H9 (cell line): ENCODE results near the gene LAMC3. TPM values are rescaled to one million over a fixed set of nuclear protein-coding genes. Genes with fewer than 3 reads are reported as not detected.

Source experiments
- DNase-seq: peaks from one replicate; pipeline ENCODE4 v3.0.0-alpha.2; 2017
- H2AFZ ChIP-seq: one replicate; pipeline ENCODE4 v1.6.1; 2013; ENCODE audit warnings: mild to moderate bottlenecking, low read length, control low read depth, moderate library complexity
- H2AK5ac ChIP-seq: 2 replicates; pipeline ENCODE4 v1.6.1; 2013; ENCODE audit warnings: low read length, control low read depth, mixed read lengths; ENCODE audit not compliant: insufficient read length
- H2BK120ac ChIP-seq: one replicate; pipeline ENCODE4 v1.6.1; 2013; ENCODE audit warnings: low read depth, mild to moderate bottlenecking, low read length, control low read depth, inconsistent platforms; ENCODE audit not compliant: poor library complexity, severe bottlenecking
- H2BK12ac ChIP-seq: 2 replicates; pipeline ENCODE4 v1.6.1; 2013; ENCODE audit warnings: low read length, control low read depth, mixed read lengths, low read depth; ENCODE audit not compliant: insufficient read length
- H2BK15ac ChIP-seq: 2 replicates; pipeline ENCODE4 v1.6.1; 2013; ENCODE audit warnings: low read depth, low read length, control low read depth
- H2BK20ac ChIP-seq: one replicate; pipeline ENCODE4 v1.6.1; 2013; ENCODE audit warnings: low read depth, mild to moderate bottlenecking, low read length, control low read depth, inconsistent platforms; ENCODE audit not compliant: poor library complexity, severe bottlenecking
- H2BK5ac ChIP-seq: 2 replicates; pipeline ENCODE4 v1.6.1; 2013; ENCODE audit warnings: low read length, control low read depth, mixed read lengths; ENCODE audit not compliant: insufficient read length
- H3K14ac ChIP-seq: 2 replicates; pipeline ENCODE4 v1.6.1; 2013; ENCODE audit warnings: low read length, control low read depth; ENCODE audit not compliant: insufficient read depth
- H3K18ac ChIP-seq: 2 replicates; pipeline ENCODE4 v1.6.1; 2013; ENCODE audit warnings: low read depth, mild to moderate bottlenecking, mixed read lengths, low read length, control low read depth; ENCODE audit not compliant: insufficient read length
- H3K23ac ChIP-seq: 2 replicates; pipeline ENCODE4 v1.6.1; 2013; ENCODE audit warnings: low read length, control low read depth, mixed read lengths, low read depth; ENCODE audit not compliant: insufficient read length
- H3K23me2 ChIP-seq: 2 replicates; pipeline ENCODE4 v1.6.1; 2013; ENCODE audit warnings: low read depth, mild to moderate bottlenecking, mixed read lengths, low read length, control low read depth; ENCODE audit not compliant: insufficient read length, poor library complexity, severe bottlenecking
- H3K27ac ChIP-seq: 2 replicates; pipeline ENCODE4 v1.5.1; 2013; ENCODE audit warnings: low read length, control low read depth, mixed read lengths, low read depth; ENCODE audit not compliant: insufficient read length
- H3K27me3 ChIP-seq: 2 replicates; pipeline ENCODE4 v1.6.1; 2013; ENCODE audit warnings: low read length, control low read depth, inconsistent platforms; ENCODE audit not compliant: insufficient read depth
- H3K4ac ChIP-seq: 2 replicates; pipeline ENCODE4 v1.6.1; 2013; ENCODE audit warnings: low read depth, mild to moderate bottlenecking, control low read depth, inconsistent platforms, low read length, moderate library complexity
- H3K4me1 ChIP-seq: 2 replicates; pipeline ENCODE4 v1.6.1; 2013; ENCODE audit warnings: low read length, control low read depth, inconsistent platforms; ENCODE audit not compliant: insufficient read depth
- H3K4me2 ChIP-seq: 2 replicates; pipeline ENCODE4 v1.6.1; 2013; ENCODE audit warnings: low read length, control low read depth, mixed read lengths; ENCODE audit not compliant: insufficient read length, insufficient read depth
- H3K56ac ChIP-seq: 2 replicates; pipeline ENCODE4 v1.6.1; 2013; ENCODE audit warnings: low read depth, mild to moderate bottlenecking, mixed read lengths, low read length, control low read depth; ENCODE audit not compliant: insufficient read length
- H3K79me1 ChIP-seq: 2 replicates; pipeline ENCODE4 v1.6.1; 2013; ENCODE audit warnings: low read depth, mild to moderate bottlenecking, moderate library complexity, low read length, control low read depth, inconsistent platforms; ENCODE audit not compliant: insufficient read depth, poor library complexity, severe bottlenecking
- H3K79me2 ChIP-seq: 2 replicates; pipeline ENCODE4 v1.6.1; 2013; ENCODE audit warnings: low read length, control low read depth, inconsistent platforms; ENCODE audit not compliant: insufficient read depth
- H3K9ac ChIP-seq: 2 replicates; pipeline ENCODE4 v1.6.1; 2013; ENCODE audit warnings: low read length, control low read depth, mixed read lengths; ENCODE audit not compliant: insufficient read length; ENCODE audit errors: extremely low read depth
- H3K9me3 ChIP-seq: one replicate; pipeline ENCODE4 v1.6.1; 2013; ENCODE audit warnings: low read depth, low read length, inconsistent platforms; ENCODE audit not compliant: control insufficient read depth
- H3T11ph ChIP-seq: one replicate; pipeline ENCODE4 v1.6.1; 2013; ENCODE audit warnings: mild to moderate bottlenecking, low read length, control low read depth, inconsistent platforms
- H4K20me1 ChIP-seq: one replicate; pipeline ENCODE4 v1.6.1; 2013; ENCODE audit not compliant: control insufficient read depth, insufficient read length, insufficient read depth
- H4K5ac ChIP-seq: 2 replicates; pipeline ENCODE4 v1.6.1; 2013; ENCODE audit warnings: low read depth, mild to moderate bottlenecking, mixed read lengths, low read length, control low read depth; ENCODE audit not compliant: insufficient read length
- H4K8ac ChIP-seq: replicated peaks from 2 replicates; pipeline ENCODE4 v1.6.1; 2013; ENCODE audit warnings: low read length, control low read depth, mixed read lengths, low read depth; ENCODE audit not compliant: insufficient read length
- H4K91ac ChIP-seq: 2 replicates; pipeline ENCODE4 v1.6.1; 2013; ENCODE audit warnings: low read depth, mild to moderate bottlenecking, moderate library complexity, mixed read lengths, low read length, control low read depth; ENCODE audit not compliant: insufficient read length
- H3K27ac Mint-ChIP-seq, 3 experiments: 2 replicates in 2 of 3; 3 replicates in 1 of 3; pipeline ENCODE4 v1.8.0; 2020 to 2021; ENCODE audit warnings: mixed read lengths in 3 of 3, mild to moderate bottlenecking in 1 of 3, moderate library complexity in 1 of 3
- H3K27me3 Mint-ChIP-seq: 2 replicates; pipeline ENCODE4 v1.8.0; 2021; ENCODE audit warnings: low read depth, mild to moderate bottlenecking, moderate library complexity, mixed read lengths
- H3K36me3 Mint-ChIP-seq, 3 experiments: 2 replicates in 2 of 3; 3 replicates in 1 of 3; pipeline ENCODE4 v1.8.0; 2020 to 2021; ENCODE audit warnings: low read depth in 3 of 3, mixed read lengths in 3 of 3; ENCODE audit not compliant: insufficient read depth in 1 of 3
- H3K4me1 Mint-ChIP-seq, 2 experiments: 2 replicates each; pipeline ENCODE4 v1.8.0; 2020; ENCODE audit warnings: mixed read lengths in 2 of 2
- H3K4me3 Mint-ChIP-seq, 2 experiments: 2 replicates in 1 of 2; 3 replicates in 1 of 2; pipeline ENCODE4 v1.8.0; 2020 to 2021; ENCODE audit warnings: mild to moderate bottlenecking in 2 of 2, mixed read lengths in 2 of 2, moderate library complexity in 1 of 2
- H3K9me3 Mint-ChIP-seq, 2 experiments: 2 replicates in 1 of 2; 3 replicates in 1 of 2; pipeline ENCODE4 v1.8.0; 2020; ENCODE audit warnings: mild to moderate bottlenecking in 2 of 2, mixed read lengths in 2 of 2, moderate library complexity in 1 of 2
- WGBS: extraction: QIAGEN DNeasy Blood & Tissue Kit; methylation state at CpG from one replicate; pipeline ENCODE4 v1.1.7; 2013; ENCODE audit warnings: missing lambda C conversion rate, low lambda C conversion rate, mixed read lengths; ENCODE audit not compliant: insufficient read length; ENCODE audit errors: extremely low coverage; 5-methylcytosine and 5-hydroxymethylcytosine counted together
- total RNA-seq: library from RNA; stranded (reverse); gene quantifications from 2 replicates; pipeline ENCODE4 v1.2.1, GENCODE V29; 2021
- TF ChIP-seq, protein P1 (sequence below): fragments of 200-600 bp; sonication (generic); conservative IDR thresholded peaks from 3 replicates; pipeline ENCODE4 v1.8.0; 2021; ENCODE audit warnings: antibody characterized with exemption, mild to moderate bottlenecking

The LAMC3 gene
- total RNA-seq, 1 experiment from 2014 or later = 21.7 TPM

DNA sequence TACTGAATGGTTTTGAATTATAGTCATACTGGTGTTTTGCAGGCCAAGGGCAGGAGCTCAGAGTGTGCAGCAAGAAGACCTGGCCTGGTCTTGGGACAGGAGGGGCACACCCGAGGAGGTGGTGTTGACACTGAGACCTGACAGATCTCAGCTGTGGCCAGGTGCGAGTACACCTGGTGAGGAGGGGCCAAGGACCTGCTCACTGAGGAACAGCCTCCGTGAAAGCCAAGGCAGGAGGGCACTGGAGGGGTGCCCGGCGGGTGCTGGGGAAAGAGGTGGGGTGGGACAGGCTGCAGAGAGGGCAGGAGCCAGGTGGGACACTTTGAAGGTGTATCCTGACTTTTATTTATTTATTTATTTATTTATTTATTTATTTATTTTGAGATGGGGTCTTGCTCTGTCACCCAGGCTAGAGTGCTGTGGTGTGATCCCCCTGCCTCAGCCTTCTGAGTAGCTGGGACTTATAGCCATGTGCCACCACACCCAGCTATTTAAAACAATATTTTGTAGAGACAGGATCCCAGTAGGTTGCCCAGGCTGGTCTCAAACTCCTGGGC is 23.3 kb upstream of the LAMC3 start:
- no peak overlapping the region for H3K23ac ChIP-seq
- H3K79me2 ChIP-seq = no peaks in the 10 kb centered on the region
- H2BK12ac ChIP-seq = no peak overlapping the region
- no peak overlapping the region for H4K5ac ChIP-seq
- no peak overlapping the region for H2BK15ac ChIP-seq
- H3K4me3 Mint-ChIP-seq = no peak overlapping the region
- H3K18ac ChIP-seq = no peak overlapping the region
- no peaks in the 10 kb centered on the region for H3K79me1 ChIP-seq
- no peak overlapping the region for H4K91ac ChIP-seq
- no peak overlapping the region for H2AFZ ChIP-seq
- TF ChIP-seq, protein P1, sequence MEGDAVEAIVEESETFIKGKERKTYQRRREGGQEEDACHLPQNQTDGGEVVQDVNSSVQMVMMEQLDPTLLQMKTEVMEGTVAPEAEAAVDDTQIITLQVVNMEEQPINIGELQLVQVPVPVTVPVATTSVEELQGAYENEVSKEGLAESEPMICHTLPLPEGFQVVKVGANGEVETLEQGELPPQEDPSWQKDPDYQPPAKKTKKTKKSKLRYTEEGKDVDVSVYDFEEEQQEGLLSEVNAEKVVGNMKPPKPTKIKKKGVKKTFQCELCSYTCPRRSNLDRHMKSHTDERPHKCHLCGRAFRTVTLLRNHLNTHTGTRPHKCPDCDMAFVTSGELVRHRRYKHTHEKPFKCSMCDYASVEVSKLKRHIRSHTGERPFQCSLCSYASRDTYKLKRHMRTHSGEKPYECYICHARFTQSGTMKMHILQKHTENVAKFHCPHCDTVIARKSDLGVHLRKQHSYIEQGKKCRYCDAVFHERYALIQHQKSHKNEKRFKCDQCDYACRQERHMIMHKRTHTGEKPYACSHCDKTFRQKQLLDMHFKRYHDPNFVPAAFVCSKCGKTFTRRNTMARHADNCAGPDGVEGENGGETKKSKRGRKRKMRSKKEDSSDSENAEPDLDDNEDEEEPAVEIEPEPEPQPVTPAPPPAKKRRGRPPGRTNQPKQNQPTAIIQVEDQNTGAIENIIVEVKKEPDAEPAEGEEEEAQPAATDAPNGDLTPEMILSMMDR = no peak
- H3K4me1 ChIP-seq = no peaks in the 10 kb centered on the region
- H3K9me3 Mint-ChIP-seq = no peaks in the 10 kb centered on the region; a peak in 2 of 5 replicates
- no peak overlapping the region for H3T11ph ChIP-seq
- no peak overlapping the region for H2BK20ac ChIP-seq
- no peak overlapping the region for H3K9ac ChIP-seq
- DNase-seq = no peak
- no peak overlapping the region for H3K4ac ChIP-seq
- H2AK5ac ChIP-seq = no peak overlapping the region
- H4K8ac ChIP-seq = no peak overlapping the region
- no peaks in the 10 kb centered on the region for H3K36me3 Mint-ChIP-seq
- H3K9me3 ChIP-seq = no peaks in the 10 kb centered on the region
- H2BK120ac ChIP-seq = no peak overlapping the region
- no peak overlapping the region for H3K27ac ChIP-seq
- no peak overlapping the region for H3K56ac ChIP-seq
- no peak overlapping the region for H2BK5ac ChIP-seq
- H3K4me1 Mint-ChIP-seq = peaks cover 4 to 28% of the 10 kb centered on the region in 2 experiments
- no peaks in the 10 kb centered on the region for H3K23me2 ChIP-seq
- H3K27me3 ChIP-seq = no peaks in the 10 kb centered on the region
- no peak overlapping the region for H3K4me2 ChIP-seq
- H3K27ac Mint-ChIP-seq = no peak overlapping the region; a peak in 1 of 7 replicates
- WGBS = no CpG with 5 or more reads among the region's 5 CpGs
- H3K14ac ChIP-seq = no peak overlapping the region
- peaks cover 2% of the 10 kb centered on the region for H3K27me3 Mint-ChIP-seq
- H4K20me1 ChIP-seq = no peaks in the 10 kb centered on the region
